SU-DHL-6 (cell line): Measurements from ENCODE around the gene NUDT16L1.

Experiments used
- H2AFZ ChIP-seq: fragments of 200-600 bp; sonication (generic); 2 replicates; pipeline ENCODE4 v1.6.1; 2014; ENCODE audit warnings: low read depth, mild to moderate bottlenecking, moderate library complexity, mixed read lengths, antibody characterized with exemption, low read length; ENCODE audit not compliant: severe bottlenecking
- H3F3A ChIP-seq: fragments of 200-600 bp; shearing (Covaris generic); 2 replicates; pipeline ENCODE4 v1.6.0; 2016; ENCODE audit warnings: antibody characterized with exemption, mild to moderate bottlenecking; ENCODE audit not compliant: insufficient read depth
- H3K27ac ChIP-seq: fragments of 200-600 bp; sonication (generic); 2 replicates; pipeline ENCODE4 v1.5.1; 2016; ENCODE audit warnings: low read depth, mild to moderate bottlenecking, low read length, moderate library complexity, mixed read lengths
- H3K27me3 ChIP-seq: fragments of 200-600 bp; sonication (generic), shearing (Covaris generic); 2 replicates; pipeline ENCODE4 v1.6.0; 2014; ENCODE audit warnings: mild to moderate bottlenecking, low read length
- H3K36me3 ChIP-seq: fragments of 200-600 bp; sonication (generic); 2 replicates; pipeline ENCODE4 v1.6.1; 2014; ENCODE audit warnings: mild to moderate bottlenecking, low read length, mixed read lengths
- H3K4me2 ChIP-seq: fragments of 300-600, 200-600 bp; shearing (Covaris generic), sonication (generic); 2 replicates; pipeline ENCODE4 v1.6.0; 2014; ENCODE audit warnings: low read length, low read depth, mild to moderate bottlenecking; ENCODE audit not compliant: poor library complexity, severe bottlenecking
- H3K4me3 ChIP-seq: fragments of 200-600 bp; sonication (generic); 2 replicates; pipeline ENCODE4 v1.5.1; 2014; ENCODE audit warnings: antibody characterized with exemption, low read length, mild to moderate bottlenecking, mixed read lengths; ENCODE audit not compliant: insufficient read depth, poor library complexity, severe bottlenecking
- H3K79me2 ChIP-seq: fragments of 200-600 bp; sonication (generic); 2 replicates; pipeline ENCODE4 v1.6.1; 2014; ENCODE audit warnings: mild to moderate bottlenecking, low read length, moderate library complexity; ENCODE audit not compliant: insufficient read depth
- H3K9ac ChIP-seq: fragments of 200-600 bp; sonication (generic); 2 replicates; pipeline ENCODE4 v1.7.0; 2014; ENCODE audit warnings: mild to moderate bottlenecking, low read length
- H3K9me2 ChIP-seq: fragments of 200-600 bp; sonication (generic); replicated peaks from 2 replicates; pipeline ENCODE4 v1.6.1; 2014; ENCODE audit warnings: low read length; ENCODE audit not compliant: insufficient read depth
- H3K9me3 ChIP-seq: fragments of 200-600 bp; sonication (generic); 2 replicates; pipeline ENCODE4 v1.6.1; 2014; ENCODE audit warnings: low read length, mixed read lengths; ENCODE audit not compliant: insufficient read depth
- H4K20me1 ChIP-seq: fragments of 200-600 bp; sonication (generic); 2 replicates; pipeline ENCODE4 v1.6.1; 2014; ENCODE audit warnings: low read depth, mild to moderate bottlenecking, antibody characterized with exemption, low read length, moderate library complexity, mixed read lengths
- CTCF ChIP-seq: fragments of 200-600 bp; sonication (generic); IDR thresholded peaks from one replicate; pipeline ENCODE4 v1.5.1; 2017; ENCODE audit warnings: antibody characterized with exemption, mild to moderate bottlenecking, low read length, moderate library complexity; ENCODE audit not compliant: insufficient read depth, poor library complexity, severe bottlenecking
- EZH2phosphoT487 ChIP-seq: fragments of 200-600 bp; sonication (generic), shearing (Covaris generic); conservative IDR thresholded peaks from 2 replicates; pipeline ENCODE4 v1.6.1; 2018; ENCODE audit warnings: mild to moderate bottlenecking, antibody characterized with exemption, low read length, moderate library complexity, mixed read lengths

Gene NUDT16L1

GRCh38 chr16:4682084-4682591 is 11.2 kb upstream of the NUDT16L1 start:
- no peaks in the 10 kb centered on the region for H3K9me3 ChIP-seq
- no peak overlapping the region for H3K27ac ChIP-seq
- H3K79me2 ChIP-seq, result no peaks in the 10 kb centered on the region
- H3K9me2 ChIP-seq, result no peaks in the 10 kb centered on the region
- no peaks in the 10 kb centered on the region for H4K20me1 ChIP-seq
- TF ChIP-seq EZH2phosphoT487, result no peak
- no peak for TF ChIP-seq CTCF
- H3K4me2 ChIP-seq, result no peak overlapping the region
- no peaks in the 10 kb centered on the region for H3K36me3 ChIP-seq
- no peaks in the 10 kb centered on the region for H3K27me3 ChIP-seq
- H2AFZ ChIP-seq, result no peak overlapping the region
- no peaks in the 10 kb centered on the region for H3F3A ChIP-seq
- H3K9ac ChIP-seq, result no peak overlapping the region
- no peak overlapping the region for H3K4me3 ChIP-seq

- Histone ChIP-seq H3K27me3 (no peaks in the 10 kb centered on the region), H2AFZ (no peak overlapping the region), H3K9me2 (no peaks in the 10 kb centered on the region), H3K36me3 (no peaks in the 10 kb centered on the region), H3K9me3 (no peaks in the 10 kb centered on the region), H4K20me1 (no peaks in the 10 kb centered on the region), H3K4me3 (no peak overlapping the region), H3K27ac (no peak overlapping the region), H3K4me2 (no peak overlapping the region), H3K9ac (no peak overlapping the region), H3K79me2 (no peaks in the 10 kb centered on the region), H3F3A (no peaks in the 10 kb centered on the region)
- TF ChIP-seq CTCF (no peak), EZH2phosphoT487 (no peak)
Measured at GRCh38 chr16:4682616-4683254, 10.6 kb upstream of the NUDT16L1 start.

- no peaks in the 10 kb centered on the region for H3K79me2 ChIP-seq
- no peaks in the 10 kb centered on the region for H3K27me3 ChIP-seq
- no peak overlapping the region for H3K4me3 ChIP-seq
- H3K9me2 ChIP-seq, result no peaks in the 10 kb centered on the region
- H3K36me3 ChIP-seq, result no peaks in the 10 kb centered on the region
- TF ChIP-seq CTCF, result no peak
- no peak for TF ChIP-seq EZH2phosphoT487
- H4K20me1 ChIP-seq, result no peaks in the 10 kb centered on the region
- H3F3A ChIP-seq, result no peaks in the 10 kb centered on the region
- no peak overlapping the region for H2AFZ ChIP-seq
- H3K9ac ChIP-seq, result no peak overlapping the region
- H3K27ac ChIP-seq, result no peak overlapping the region
- H3K4me2 ChIP-seq, result no peak overlapping the region
- no peaks in the 10 kb centered on the region for H3K9me3 ChIP-seq
Measured at GRCh38 chr16:4683255-4684057, 9.9 kb upstream of the NUDT16L1 start.
